KMS-11 (cell line): Measurements from ENCODE around the gene IL1RL1.

Experiments
- H2AFZ ChIP-seq: fragments of 200-600 bp; sonication (generic); 2 replicates; pipeline ENCODE4 v1.6.1; 2016; ENCODE audit warnings: antibody characterized with exemption, mixed run types, low read depth
- H3K27ac ChIP-seq: fragments of 200-600 bp; sonication (generic); 2 replicates; pipeline ENCODE4 v1.6.1; 2016; ENCODE audit warnings: mild to moderate bottlenecking, mixed run types
- H3K27me3 ChIP-seq: fragments of 200-600 bp; sonication (generic); 2 replicates; pipeline ENCODE4 v1.6.1; 2017; ENCODE audit warnings: mild to moderate bottlenecking, low read depth, mixed run types, moderate library complexity; ENCODE audit not compliant: insufficient read depth
- H3K36me3 ChIP-seq: fragments of 200-600 bp; sonication (generic); 2 replicates; pipeline ENCODE4 v1.6.1; 2017; ENCODE audit warnings: mild to moderate bottlenecking, mixed run types; ENCODE audit not compliant: insufficient read depth
- H3K4me1 ChIP-seq: fragments of 200-600 bp; sonication (generic); 2 replicates; pipeline ENCODE4 v1.6.1; 2016; ENCODE audit warnings: mild to moderate bottlenecking, low read depth, mixed run types; ENCODE audit not compliant: poor library complexity, severe bottlenecking
- H3K4me2 ChIP-seq: fragments of 200-600 bp; sonication (generic); 2 replicates; pipeline ENCODE4 v1.7.0; 2016; ENCODE audit warnings: mild to moderate bottlenecking, mixed run types
- H3K4me3 ChIP-seq: fragments of 200-600 bp; sonication (generic); IDR thresholded peaks from 2 replicates; pipeline ENCODE4 v1.6.1; 2017; ENCODE audit warnings: low read depth, low read length, mixed read lengths; ENCODE audit not compliant: insufficient read depth
- H3K79me2 ChIP-seq: fragments of 200-600 bp; sonication (generic); 2 replicates; pipeline ENCODE4 v1.6.1; 2016; ENCODE audit warnings: low read depth, mixed run types; ENCODE audit not compliant: insufficient read depth
- H3K9ac ChIP-seq: fragments of 200-600 bp; sonication (generic); 2 replicates; pipeline ENCODE4 v1.6.1; 2016; ENCODE audit warnings: mild to moderate bottlenecking, mixed run types
- H4K20me1 ChIP-seq: fragments of 200-600 bp; sonication (generic); 2 replicates; pipeline ENCODE4 v1.6.1; 2016; ENCODE audit warnings: mild to moderate bottlenecking, mixed run types; ENCODE audit not compliant: insufficient read depth
- CTCF ChIP-seq: fragments of 200-600 bp; sonication (generic); conservative IDR thresholded peaks from 2 replicates; pipeline ENCODE4 v1.6.1; 2017; ENCODE audit warnings: low read depth, mild to moderate bottlenecking, antibody characterized with exemption, low read length, moderate library complexity, mixed read lengths

IL1RL1 gene

GRCh38 chr2:102335871-102336366 lies 24.6 kb downstream of the IL1RL1 start:
- H3K27ac ChIP-seq = no peak overlapping the region
- no peaks in the 10 kb centered on the region for H3K36me3 ChIP-seq
- no peak for TF ChIP-seq CTCF
- H3K4me2 ChIP-seq = no peak overlapping the region
- H3K9ac ChIP-seq = no peak overlapping the region
- no peaks in the 10 kb centered on the region for H3K27me3 ChIP-seq
- H3K79me2 ChIP-seq = no peaks in the 10 kb centered on the region
- no peak overlapping the region for H3K4me3 ChIP-seq
- H2AFZ ChIP-seq = no peak overlapping the region
- H3K4me1 ChIP-seq = peaks cover 5% of the 10 kb centered on the region
- H4K20me1 ChIP-seq = no peaks in the 10 kb centered on the region

- Histone ChIP-seq H3K27ac (no peak overlapping the region), H4K20me1 (no peaks in the 10 kb centered on the region), H3K36me3 (no peaks in the 10 kb centered on the region), H3K27me3 (no peaks in the 10 kb centered on the region), H3K79me2 (no peaks in the 10 kb centered on the region), H3K9ac (no peak overlapping the region), H3K4me3 (no peak overlapping the region), H3K4me2 (no peak overlapping the region), H2AFZ (no peak overlapping the region), H3K4me1 (peaks cover 5% of the 10 kb centered on the region)
- TF ChIP-seq CTCF = no peak
Measured at GRCh38 chr2:102336502-102336945, 25.2 kb downstream of the IL1RL1 start.

GRCh38 chr2:102337012-102337411 lies 25.6 kb downstream of the IL1RL1 start:
- no peaks in the 10 kb centered on the region for H3K36me3 ChIP-seq
- no peak overlapping the region for H3K4me3 ChIP-seq
- H3K9ac ChIP-seq = no peak overlapping the region
- no peaks in the 10 kb centered on the region for H3K27me3 ChIP-seq
- H3K27ac ChIP-seq = no peak overlapping the region
- peaks cover 5% of the 10 kb centered on the region for H3K4me1 ChIP-seq
- no peaks in the 10 kb centered on the region for H4K20me1 ChIP-seq
- no peaks in the 10 kb centered on the region for H3K79me2 ChIP-seq
- TF ChIP-seq CTCF = no peak
- no peak overlapping the region for H3K4me2 ChIP-seq
- H2AFZ ChIP-seq = no peak overlapping the region

GRCh38 chr2:102337481-102338386 lies 26.4 kb downstream of the IL1RL1 start:
- no peaks in the 10 kb centered on the region for H4K20me1 ChIP-seq
- H3K4me3 ChIP-seq = no peak overlapping the region
- no peak overlapping the region for H3K4me2 ChIP-seq
- H3K9ac ChIP-seq = no peak overlapping the region
- no peaks in the 10 kb centered on the region for H3K36me3 ChIP-seq
- peaks cover 5% of the 10 kb centered on the region for H3K4me1 ChIP-seq
- H2AFZ ChIP-seq = no peak overlapping the region
- no peaks in the 10 kb centered on the region for H3K27me3 ChIP-seq
- no peaks in the 10 kb centered on the region for H3K79me2 ChIP-seq
- TF ChIP-seq CTCF = no peak
- H3K27ac ChIP-seq = peak overlapping the region; percentile 18; the same call in 1 of the 2 replicates
